ENCODE results near the gene MR1.

The MR1 gene

DNA sequence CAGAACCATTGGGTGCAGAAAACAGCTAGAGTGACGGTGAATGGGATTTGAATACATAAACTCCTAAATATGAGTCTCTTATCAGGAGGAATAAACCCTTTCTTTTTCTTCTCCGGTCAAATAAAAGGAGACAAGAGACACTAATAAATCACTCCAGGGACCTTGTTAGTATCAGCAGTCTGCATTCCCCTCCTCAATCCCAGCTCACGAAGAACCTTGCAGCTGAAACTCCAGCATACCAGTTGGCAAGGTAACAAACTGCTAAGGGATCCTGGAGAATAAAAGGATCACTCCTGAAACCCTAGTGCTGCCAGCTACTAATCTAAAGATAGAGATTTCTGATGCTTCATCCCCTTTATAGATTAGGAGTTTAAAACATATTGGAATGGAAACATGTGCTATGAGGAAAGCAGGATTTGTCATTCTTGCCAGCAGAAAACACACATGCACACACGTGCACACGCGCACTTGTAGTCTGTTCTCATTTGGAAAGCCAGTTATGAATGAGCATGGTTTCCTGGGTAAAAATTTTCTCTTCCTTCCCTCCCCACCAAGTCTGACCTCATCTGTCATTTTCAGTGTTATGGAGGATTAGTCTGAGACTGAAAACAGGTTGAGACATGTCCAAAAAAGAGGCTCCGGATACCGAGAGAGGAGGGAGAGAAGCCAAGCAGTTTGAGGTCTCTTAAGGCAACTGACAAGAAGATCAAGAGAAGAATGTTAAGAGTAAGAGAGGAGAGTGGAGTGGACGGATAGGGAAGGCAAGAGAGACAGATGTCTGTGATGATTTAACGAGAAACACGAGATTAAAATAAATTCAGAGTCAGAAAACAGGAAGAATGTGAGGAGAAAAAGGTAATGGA lies 65.6 kb downstream of the MR1 start (continued):
- TF ChIP-seq, protein P1, sequence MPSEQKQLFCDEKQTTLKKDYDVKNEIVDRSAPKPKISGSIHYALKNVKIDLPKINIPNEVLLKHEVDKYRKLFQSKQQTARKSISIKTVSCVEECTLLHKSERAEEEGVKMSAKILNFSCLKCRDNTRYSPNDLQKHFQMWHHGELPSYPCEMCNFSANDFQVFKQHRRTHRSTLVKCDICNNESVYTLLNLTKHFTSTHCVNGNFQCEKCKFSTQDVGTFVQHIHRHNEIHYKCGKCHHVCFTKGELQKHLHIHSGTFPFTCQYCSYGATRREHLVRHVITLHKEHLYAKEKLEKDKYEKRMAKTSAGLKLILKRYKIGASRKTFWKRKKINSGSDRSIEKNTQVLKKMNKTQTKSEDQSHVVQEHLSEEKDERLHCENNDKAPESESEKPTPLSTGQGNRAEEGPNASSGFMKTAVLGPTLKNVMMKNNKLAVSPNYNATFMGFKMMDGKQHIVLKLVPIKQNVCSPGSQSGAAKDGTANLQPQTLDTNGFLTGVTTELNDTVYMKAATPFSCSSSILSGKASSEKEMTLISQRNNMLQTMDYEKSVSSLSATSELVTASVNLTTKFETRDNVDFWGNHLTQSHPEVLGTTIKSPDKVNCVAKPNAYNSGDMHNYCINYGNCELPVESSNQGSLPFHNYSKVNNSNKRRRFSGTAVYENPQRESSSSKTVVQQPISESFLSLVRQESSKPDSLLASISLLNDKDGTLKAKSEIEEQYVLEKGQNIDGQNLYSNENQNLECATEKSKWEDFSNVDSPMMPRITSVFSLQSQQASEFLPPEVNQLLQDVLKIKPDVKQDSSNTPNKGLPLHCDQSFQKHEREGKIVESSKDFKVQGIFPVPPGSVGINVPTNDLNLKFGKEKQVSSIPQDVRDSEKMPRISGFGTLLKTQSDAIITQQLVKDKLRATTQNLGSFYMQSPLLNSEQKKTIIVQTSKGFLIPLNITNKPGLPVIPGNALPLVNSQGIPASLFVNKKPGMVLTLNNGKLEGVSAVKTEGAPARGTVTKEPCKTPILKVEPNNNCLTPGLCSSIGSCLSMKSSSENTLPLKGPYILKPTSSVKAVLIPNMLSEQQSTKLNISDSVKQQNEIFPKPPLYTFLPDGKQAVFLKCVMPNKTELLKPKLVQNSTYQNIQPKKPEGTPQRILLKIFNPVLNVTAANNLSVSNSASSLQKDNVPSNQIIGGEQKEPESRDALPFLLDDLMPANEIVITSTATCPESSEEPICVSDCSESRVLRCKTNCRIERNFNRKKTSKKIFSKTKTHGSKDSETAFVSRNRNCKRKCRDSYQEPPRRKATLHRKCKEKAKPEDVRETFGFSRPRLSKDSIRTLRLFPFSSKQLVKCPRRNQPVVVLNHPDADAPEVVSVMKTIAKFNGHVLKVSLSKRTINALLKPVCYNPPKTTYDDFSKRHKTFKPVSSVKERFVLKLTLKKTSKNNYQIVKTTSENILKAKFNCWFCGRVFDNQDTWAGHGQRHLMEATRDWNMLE (tag by site-specific recombination; conservative IDR thresholded peaks at IDR 0.05; ENCODE audit: low read depth): 0 out of 2 replicates have a peak, but pooled peaks have one; percentile 12
- TF ChIP-seq ZNF629 (tag by site-specific recombination; IDR thresholded peaks at IDR 0.05): peak; percentile 91
- TF ChIP-seq ZNF394 (tag by site-specific recombination; IDR thresholded peaks at IDR 0.05; ENCODE audit: borderline replicate concordance): peak; percentile 82; the same call in 1 of the 2 replicates
- TF ChIP-seq GLI2 (tag by site-specific recombination; IDR thresholded peaks at IDR 0.05; ENCODE audit: borderline replicate concordance, low read depth): peak; percentile 50; the same call in 1 of the 2 replicates
- no peak for TF ChIP-seq KLF9 (tag by site-specific recombination; IDR thresholded peaks at IDR 0.05; ENCODE audit: low read depth)
- TF ChIP-seq, protein P2, sequence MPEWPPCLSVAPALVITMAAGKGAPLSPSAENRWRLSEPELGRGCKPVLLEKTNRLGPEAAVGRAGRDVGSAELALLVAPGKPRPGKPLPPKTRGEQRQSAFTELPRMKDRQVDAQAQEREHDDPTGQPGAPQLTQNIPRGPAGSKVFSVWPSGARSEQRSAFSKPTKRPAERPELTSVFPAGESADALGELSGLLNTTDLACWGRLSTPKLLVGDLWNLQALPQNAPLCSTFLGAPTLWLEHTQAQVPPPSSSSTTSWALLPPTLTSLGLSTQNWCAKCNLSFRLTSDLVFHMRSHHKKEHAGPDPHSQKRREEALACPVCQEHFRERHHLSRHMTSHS (tag by site-specific recombination; IDR thresholded peaks at IDR 0.05): no peak
- peak; percentile 27; the same call in 1 of the 2 replicates for TF ChIP-seq ZSCAN30 (tag by site-specific recombination; IDR thresholded peaks at IDR 0.05)
- TF ChIP-seq, protein P3, sequence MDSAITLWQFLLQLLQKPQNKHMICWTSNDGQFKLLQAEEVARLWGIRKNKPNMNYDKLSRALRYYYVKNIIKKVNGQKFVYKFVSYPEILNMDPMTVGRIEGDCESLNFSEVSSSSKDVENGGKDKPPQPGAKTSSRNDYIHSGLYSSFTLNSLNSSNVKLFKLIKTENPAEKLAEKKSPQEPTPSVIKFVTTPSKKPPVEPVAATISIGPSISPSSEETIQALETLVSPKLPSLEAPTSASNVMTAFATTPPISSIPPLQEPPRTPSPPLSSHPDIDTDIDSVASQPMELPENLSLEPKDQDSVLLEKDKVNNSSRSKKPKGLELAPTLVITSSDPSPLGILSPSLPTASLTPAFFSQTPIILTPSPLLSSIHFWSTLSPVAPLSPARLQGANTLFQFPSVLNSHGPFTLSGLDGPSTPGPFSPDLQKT (IDR thresholded peaks at IDR 0.05; ENCODE audit: borderline replicate concordance, low read depth, low read length): no peak
- TF ChIP-seq, protein P4, sequence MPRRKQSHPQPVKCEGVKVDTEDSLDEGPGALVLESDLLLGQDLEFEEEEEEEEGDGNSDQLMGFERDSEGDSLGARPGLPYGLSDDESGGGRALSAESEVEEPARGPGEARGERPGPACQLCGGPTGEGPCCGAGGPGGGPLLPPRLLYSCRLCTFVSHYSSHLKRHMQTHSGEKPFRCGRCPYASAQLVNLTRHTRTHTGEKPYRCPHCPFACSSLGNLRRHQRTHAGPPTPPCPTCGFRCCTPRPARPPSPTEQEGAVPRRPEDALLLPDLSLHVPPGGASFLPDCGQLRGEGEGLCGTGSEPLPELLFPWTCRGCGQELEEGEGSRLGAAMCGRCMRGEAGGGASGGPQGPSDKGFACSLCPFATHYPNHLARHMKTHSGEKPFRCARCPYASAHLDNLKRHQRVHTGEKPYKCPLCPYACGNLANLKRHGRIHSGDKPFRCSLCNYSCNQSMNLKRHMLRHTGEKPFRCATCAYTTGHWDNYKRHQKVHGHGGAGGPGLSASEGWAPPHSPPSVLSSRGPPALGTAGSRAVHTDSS (tag by site-specific recombination; IDR thresholded peaks at IDR 0.05): no peak
- no peak for TF ChIP-seq ZNF473 (tag by site-specific recombination; IDR thresholded peaks at IDR 0.05)
- no peak for TF ChIP-seq MEIS1 (CRISPR knock-in tag; IDR thresholded peaks at IDR 0.05; ENCODE audit: borderline replicate concordance)
- TF ChIP-seq ZNF560 (tag by site-specific recombination; IDR thresholded peaks at IDR 0.05; ENCODE audit: borderline replicate concordance): no peak
- TF ChIP-seq ZNF24 (tag by site-specific recombination; IDR thresholded peaks at IDR 0.05): no peak; the same call in 1 of the 2 replicates
- TF ChIP-seq ZNF596 (tag by site-specific recombination; IDR thresholded peaks at IDR 0.05): peak; percentile 27; the same call in 1 of the 2 replicates
- no peak for TF ChIP-seq ZFP3 (tag by site-specific recombination; IDR thresholded peaks at IDR 0.05; ENCODE audit: low read depth)
- TF ChIP-seq, protein P5, sequence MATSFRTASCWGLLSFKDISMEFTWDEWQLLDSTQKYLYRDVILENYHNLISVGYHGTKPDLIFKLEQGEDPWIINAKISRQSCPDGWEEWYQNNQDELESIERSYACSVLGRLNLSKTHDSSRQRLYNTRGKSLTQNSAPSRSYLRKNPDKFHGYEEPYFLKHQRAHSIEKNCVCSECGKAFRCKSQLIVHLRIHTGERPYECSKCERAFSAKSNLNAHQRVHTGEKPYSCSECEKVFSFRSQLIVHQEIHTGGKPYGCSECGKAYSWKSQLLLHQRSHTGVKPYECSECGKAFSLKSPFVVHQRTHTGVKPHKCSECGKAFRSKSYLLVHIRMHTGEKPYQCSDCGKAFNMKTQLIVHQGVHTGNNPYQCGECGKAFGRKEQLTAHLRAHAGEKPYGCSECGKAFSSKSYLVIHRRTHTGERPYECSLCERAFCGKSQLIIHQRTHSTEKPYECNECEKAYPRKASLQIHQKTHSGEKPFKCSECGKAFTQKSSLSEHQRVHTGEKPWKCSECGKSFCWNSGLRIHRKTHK (tag by site-specific recombination; IDR thresholded peaks at IDR 0.05): no peak

Measured in HEK293 (cell line).